Endothelial cell of umbilical vein (primary cell): ENCODE results near the gene MME. TPM values are rescaled to one million over a fixed set of nuclear protein-coding genes. Genes with fewer than 3 reads are reported as not detected.

ENCODE experiments used
- BruUV-seq: library from RNA; stranded (reverse); fragments of 400-500 nt; replicated peaks from 2 replicates; lab custom pipeline; 2021; lab: Mats Ljungman, UMichigan
- CTCF ChIA-PET: fragments of 300-600, 350-600 bp; sonication (Branson Sonifier 250); formaldehyde crosslinking; loops from one replicate; lab custom pipeline; 2021; ENCODE audit warnings: antibody characterized with exemption, inconsistent platforms; lab: Charles Lee
- POLR2A ChIA-PET: fragments of 300-600, 350-600 bp; sonication (Branson Sonifier 250); formaldehyde crosslinking; loops from one replicate; lab custom pipeline; 2021; ENCODE audit warnings: antibody characterized with exemption, inconsistent platforms; lab: Charles Lee
- DNase-seq: peaks from one replicate; pipeline ENCODE4 v3.0.0-alpha.2; 2011; ENCODE audit warnings: low read depth, low spot score
- FAIRE-seq: peaks from 2 replicates; lab custom pipeline; 2011; peaks lifted over from hg19 to GRCh38; lab: Jason Lieb, UNC
- H2AFZ ChIP-seq: 2 replicates; pipeline ENCODE4 v1.6.0; 2012; ENCODE audit warnings: low read depth, low read length, control low read depth, inconsistent platforms
- H3K27ac ChIP-seq: 2 replicates; pipeline ENCODE4 v1.5.1; 2011; ENCODE audit warnings: low read depth, mild to moderate bottlenecking, control low read depth, low read length, moderate library complexity; ENCODE audit not compliant: insufficient read depth
- H3K27me3 ChIP-seq, 2 experiments: 2 replicates each; pipeline versions ENCODE4 v1.6.0 to v1.6.1; 2011; ENCODE audit warnings: low read length in 2 of 2, mixed read lengths in 1 of 2; ENCODE audit not compliant: control insufficient read depth in 2 of 2, insufficient read depth in 2 of 2
- H3K36me3 ChIP-seq, 2 experiments: 2 replicates in 1 of 2; 3 replicates in 1 of 2; pipeline ENCODE4 v1.5.1; 2011; ENCODE audit warnings: low read length in 2 of 2, mild to moderate bottlenecking in 1 of 2, moderate library complexity in 1 of 2; ENCODE audit not compliant: control insufficient read depth in 2 of 2, insufficient read depth in 2 of 2; ENCODE audit errors: extremely low read depth in 1 of 2
- H3K4me1 ChIP-seq: 3 replicates; pipeline ENCODE4 v1.5.1; 2011; ENCODE audit warnings: mild to moderate bottlenecking, low read length; ENCODE audit not compliant: control insufficient read depth, insufficient read depth; ENCODE audit errors: extremely low read depth
- H3K4me2 ChIP-seq: 2 replicates; pipeline ENCODE4 v1.6.1; 2011; ENCODE audit warnings: low read length, control low read depth, mixed read lengths; ENCODE audit not compliant: insufficient read depth
- H3K4me3 ChIP-seq, 3 experiments: fragments of 200-600 bp in 1 of 3; sonication (generic), shearing (Covaris generic) in 1 of 3; replicated peaks in 1 of 3; 2 replicates each; pipeline ENCODE4 v1.5.1; 2011 to 2016; ENCODE audit warnings: control low read depth in 3 of 3, low read length in 3 of 3, mild to moderate bottlenecking in 2 of 3, inconsistent platforms in 1 of 3, low read depth in 1 of 3, moderate library complexity in 1 of 3; ENCODE audit not compliant: insufficient read depth in 1 of 3
- H3K79me2 ChIP-seq: 2 replicates; pipeline ENCODE4 v1.6.0; 2012; ENCODE audit warnings: low read length, inconsistent platforms; ENCODE audit not compliant: control insufficient read depth, insufficient read depth
- H3K9ac ChIP-seq: replicated peaks from 2 replicates; pipeline ENCODE3; 2011; ENCODE audit warnings: low read length, control low read depth; ENCODE audit not compliant: insufficient read depth; ENCODE audit errors: extremely low read depth
- H3K9me1 ChIP-seq: replicated peaks from 3 replicates; pipeline ENCODE4 v1.6.0; 2011; ENCODE audit warnings: mild to moderate bottlenecking, low read length; ENCODE audit not compliant: control insufficient read depth, insufficient read depth; ENCODE audit errors: extremely low read depth
- H3K9me3 ChIP-seq: replicated peaks from 2 replicates; pipeline ENCODE4 v1.5.1; 2012; ENCODE audit warnings: low read length, inconsistent platforms; ENCODE audit not compliant: control insufficient read depth, insufficient read depth
- H4K20me1 ChIP-seq: replicated peaks from 2 replicates; pipeline ENCODE3; 2011; ENCODE audit warnings: mild to moderate bottlenecking, low read length; ENCODE audit not compliant: control insufficient read depth, insufficient read depth; ENCODE audit errors: extremely low read depth
- CTCF ChIP-seq, 2 donors: IDR thresholded peaks; 1 replicate in 1 of 2; 2 replicates in 1 of 2; pipeline ENCODE4 v1.5.1; 2011; ENCODE audit warnings: low read length in 2 of 2, mild to moderate bottlenecking in 2 of 2, moderate library complexity in 2 of 2, control low read depth in 1 of 2, inconsistent platforms in 1 of 2, low read depth in 1 of 2; ENCODE audit not compliant: insufficient read depth in 1 of 2; ENCODE audit errors: extremely low read depth in 1 of 2
- EZH2 ChIP-seq: IDR thresholded peaks from 2 replicates; pipeline ENCODE4 v1.6.1; 2012; ENCODE audit warnings: borderline replicate concordance, low read depth, mild to moderate bottlenecking, moderate library complexity, low read length, inconsistent platforms; ENCODE audit not compliant: severe bottlenecking
- FOS ChIP-seq: IDR thresholded peaks from 2 replicates; pipeline ENCODE4 v1.6.1; 2011; ENCODE audit warnings: mild to moderate bottlenecking, low read length, moderate library complexity, borderline replicate concordance; ENCODE audit not compliant: insufficient read depth
- GATA2 ChIP-seq: IDR thresholded peaks from 2 replicates; pipeline ENCODE4 v1.7.0; 2011; ENCODE audit warnings: low read depth, mild to moderate bottlenecking, moderate library complexity, mixed read lengths, low read length; ENCODE audit not compliant: insufficient read length, insufficient read depth
- JUN ChIP-seq: IDR thresholded peaks from 2 replicates; pipeline ENCODE4 v1.6.1; 2011; ENCODE audit warnings: borderline replicate concordance, low read depth; ENCODE audit not compliant: insufficient read length, insufficient read depth
- MYC ChIP-seq: IDR thresholded peaks from one replicate; pipeline ENCODE4 v1.6.1; 2011; ENCODE audit warnings: mild to moderate bottlenecking, low read depth, low read length
- POLR2A ChIP-seq: IDR thresholded peaks from 2 replicates; pipeline ENCODE4 v1.6.1; 2012; ENCODE audit warnings: low read depth, mild to moderate bottlenecking, control low read depth, low read length
- POLR2AphosphoS5 ChIP-seq: IDR thresholded peaks from 2 replicates; pipeline ENCODE4 v1.6.1; 2012; ENCODE audit warnings: low read depth, mild to moderate bottlenecking, control low read depth, low read length, moderate library complexity; ENCODE audit not compliant: insufficient read depth
- dilution Hi-C: fragments of 300-500 bp; cut with MboI; formaldehyde crosslinking; loops from one replicate; pipeline ENCODE4 v1.15.0; 2019; ENCODE audit warnings: low sequenced_read_pairs; ENCODE audit not compliant: extremely low pct_ligation_motif_present
- intact Hi-C: fragments of 100-400 bp; cut with micrococcal nuclease; formaldehyde crosslinking; loops from one replicate; pipeline ENCODE4 v1.10.0; 2022
- polyA plus RNA-seq, 4 experiments: library from polyadenylated mRNA; depleted of rRNA in 3 of 4; stranded (reverse) in 3 of 4; unstranded in 1 of 4; fragments of >200 nt; gene quantifications; 2 replicates each; pipeline versions ENCODE4 v1.2.1 to v1.2.3, GENCODE V29; 2011 to 2012; ENCODE audit warnings: missing spikeins in 1 of 4
- total RNA-seq: library from RNA; stranded (reverse); gene quantifications from 2 replicates; pipeline ENCODE4 v1.2.3, GENCODE V29; 2021
- TF ChIP-seq, protein P1 (sequence below): IDR thresholded peaks from 2 replicates; pipeline ENCODE4 v1.6.1; 2011; ENCODE audit not compliant: insufficient read depth, insufficient read length

Gene MME
- total and polyA plus RNA-seq, 2 donors (not counting 3 experiments of a cell fraction or from before 2014, with no cell fraction given) = 6.0 to 10.5 TPM

DNA sequence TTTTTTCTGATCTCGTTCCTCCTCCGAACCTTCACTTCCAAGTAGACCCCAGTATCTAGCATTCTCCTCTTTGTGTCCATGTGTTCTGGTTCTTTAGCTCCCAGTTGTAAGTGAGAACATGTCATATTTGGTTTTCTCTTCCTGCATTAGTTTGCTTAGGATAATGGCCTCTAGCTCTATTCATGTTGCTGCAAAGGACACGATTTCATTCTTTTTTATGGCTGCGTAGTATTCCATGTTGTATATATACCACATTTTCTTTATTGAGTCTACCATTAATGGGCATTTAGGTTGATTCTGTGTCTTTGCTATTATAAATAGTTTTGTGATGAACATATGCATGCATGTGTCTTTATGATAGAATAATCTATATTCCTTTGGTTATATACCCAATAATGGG lies 30.2 kb upstream of the MME start:
- Histone ChIP-seq H3K9me1 (no peaks in the 10 kb centered on the region), H3K4me3 (no peak overlapping the region), H3K27ac (no peak overlapping the region), H3K4me1 (no peaks in the 10 kb centered on the region), H3K4me2 (no peak overlapping the region), H3K9me3 (no peaks in the 10 kb centered on the region), H3K36me3 (no peaks in the 10 kb centered on the region), H2AFZ (no peak overlapping the region), H3K9ac (no peak overlapping the region), H3K79me2 (no peaks in the 10 kb centered on the region), H4K20me1 (no peaks in the 10 kb centered on the region), H3K27me3 (no peaks in the 10 kb centered on the region)
- intact Hi-C loops (no loop called here), dilution Hi-C loops (no loop called here)
- no TSS peak for BruUV-seq
- CTCF ChIA-PET = no interaction called here
- FAIRE-seq = no peak
- POLR2A ChIA-PET = no interaction called here
- TF ChIP-seq POLR2AphosphoS5 = no peak
- no peak for TF ChIP-seq JUN
- TF ChIP-seq POLR2A = no peak
- no peak for TF ChIP-seq MYC
- TF ChIP-seq EZH2 = no peak
- no peak for TF ChIP-seq CTCF (IDR thresholded peaks at IDR 0.05; ENCODE audit: extremely low read depth in 1 of 2, insufficient read depth in 1 of 2, low read depth in 1 of 2, low read length in 2 of 2)
- no peak for TF ChIP-seq GATA2
- no peak for TF ChIP-seq FOS
- TF ChIP-seq, protein P1, sequence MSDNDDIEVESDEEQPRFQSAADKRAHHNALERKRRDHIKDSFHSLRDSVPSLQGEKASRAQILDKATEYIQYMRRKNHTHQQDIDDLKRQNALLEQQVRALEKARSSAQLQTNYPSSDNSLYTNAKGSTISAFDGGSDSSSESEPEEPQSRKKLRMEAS = no peak
- no peak for DNase-seq
